Measurements from ENCODE around the gene NCAPH2. TPM values are rescaled to one million over a fixed set of nuclear protein-coding genes. Genes with fewer than 3 reads are reported as not detected.
"Not testable (repeated sequence)": the region's sequence is repeated elsewhere in the genome, so short reads cannot be mapped to it uniquely, and the experiment has no call there.

The NCAPH2 gene
- total RNA-seq, 1 donor from 2014 or later, result 45.7 TPM

- Histone ChIP-seq H3K4me3 (no peak overlapping the region), H3K27ac (no peak overlapping the region), H3K27me3 (no peaks in the 10 kb centered on the region), H3K36me3 (peaks cover 0 to 43% of the 10 kb centered on the region in 2 donors), H3K4me1 (no peaks in the 10 kb centered on the region), H3K9me3 (no peaks in the 10 kb centered on the region)
- DNase-seq (ENCODE audit: extremely low spot score in 2 of 2), result no peak
- TF ChIP-seq POLR2AphosphoS5 (IDR thresholded peaks at IDR 0.05; ENCODE audit: insufficient read depth in 1 of 2, low read depth in 1 of 2), result no peak
- intact Hi-C loops (cut with DNase I), result no loop called here
Observed at GRCh38 chr22:50516068-50516467, 8.0 kb downstream of the NCAPH2 start.

- DNase-seq (ENCODE audit: extremely low spot score in 2 of 2), result no peak
- TF ChIP-seq POLR2AphosphoS5 (IDR thresholded peaks at IDR 0.05; ENCODE audit: insufficient read depth in 1 of 2, low read depth in 1 of 2) (no peak), CTCF (IDR thresholded peaks at IDR 0.05) (no peak), POLR2A (IDR thresholded peaks at IDR 0.05) (no peak)
- H3K4me1 ChIP-seq, result no peaks in the 10 kb centered on the region
- no peaks in the 10 kb centered on the region for H3K27me3 ChIP-seq
- no peak overlapping the region for H3K27ac ChIP-seq
- no peaks in the 10 kb centered on the region for H3K9me3 ChIP-seq
- intact Hi-C loops (cut with DNase I), result no loop called here
- H3K4me3 ChIP-seq, result no peak overlapping the region
- H3K36me3 ChIP-seq, result peaks cover 0 to 51% of the 10 kb centered on the region in 2 donors
Observed at GRCh38 chr22:50516891-50517290, 8.9 kb downstream of the NCAPH2 start.

GRCh38 chr22:50517495-50518260 lies 9.7 kb downstream of the NCAPH2 start:
- Histone ChIP-seq H3K4me1 (no peaks in the 10 kb centered on the region), H3K27me3 (no peaks in the 10 kb centered on the region), H3K27ac (no peak overlapping the region), H3K9me3 (no peaks in the 10 kb centered on the region), H3K36me3 (peaks cover 0 to 59% of the 10 kb centered on the region in 2 donors), H3K4me3 (no peak overlapping the region)
- intact Hi-C loops (cut with DNase I), result no loop called here
- TF ChIP-seq POLR2A (IDR thresholded peaks at IDR 0.05), result no peak
- DNase-seq (ENCODE audit: extremely low spot score in 2 of 2), result no peak

- intact Hi-C loops (cut with DNase I), result no loop called here
- Histone ChIP-seq H3K27me3 (no peaks in the 10 kb centered on the region), H3K4me3 (no peak overlapping the region), H3K36me3 (peaks cover 0 to 68% of the 10 kb centered on the region in 2 donors), H3K27ac (no peak overlapping the region), H3K4me1 (peaks cover 4% of the 10 kb centered on the region), H3K9me3 (no peaks in the 10 kb centered on the region)
- TF ChIP-seq POLR2AphosphoS5 (IDR thresholded peaks at IDR 0.05; ENCODE audit: insufficient read depth in 1 of 2, low read depth in 1 of 2) (no peak), POLR2A (IDR thresholded peaks at IDR 0.05) (no peak), CTCF (IDR thresholded peaks at IDR 0.05) (no peak)
- no peak for DNase-seq (ENCODE audit: extremely low spot score in 2 of 2)
Observed at GRCh38 chr22:50518606-50519005, 10.6 kb downstream of the NCAPH2 start.

GRCh38 chr22:50519151-50519550 lies 11.1 kb downstream of the NCAPH2 start:
- DNase-seq (ENCODE audit: extremely low spot score in 2 of 2), result no peak
- H3K36me3 ChIP-seq, result peaks cover 0 to 71% of the 10 kb centered on the region in 2 donors
- TF ChIP-seq POLR2AphosphoS5 (IDR thresholded peaks at IDR 0.05; ENCODE audit: insufficient read depth in 1 of 2, low read depth in 1 of 2), result no peak
- TF ChIP-seq POLR2A (IDR thresholded peaks at IDR 0.05), result no peak
- TF ChIP-seq CTCF (IDR thresholded peaks at IDR 0.05), result no peak
- intact Hi-C loops (cut with DNase I), result no loop called here
- H3K9me3 ChIP-seq, result no peaks in the 10 kb centered on the region
- no peak overlapping the region for H3K27ac ChIP-seq
- peaks cover 9% of the 10 kb centered on the region for H3K4me1 ChIP-seq
- no peaks in the 10 kb centered on the region for H3K27me3 ChIP-seq
- H3K4me3 ChIP-seq, result no peak overlapping the region

- not testable (repeated sequence) for H3K27me3 ChIP-seq; H3K9me3 ChIP-seq; H3K27ac ChIP-seq; H3K4me3 ChIP-seq; DNase-seq (ENCODE audit: extremely low spot score in 2 of 2)
- Histone ChIP-seq H3K4me1 (peaks cover 19% of the 10 kb centered on the region), H3K36me3 (peaks cover 0 to 71% of the 10 kb centered on the region in 2 donors)
- intact Hi-C loops (cut with DNase I), result loop anchor here (10.0 kb wide), 1 partner anchor 255 kb away; the partner anchor contains the start of gene MAPK12
Observed at GRCh38 chr22:50520184-50520583, 12.2 kb downstream of the NCAPH2 start.
